ENCODE measurements around the gene CRYM. TPM values are rescaled to one million over a fixed set of nuclear protein-coding genes. Genes with fewer than 3 reads are reported as not detected.

CRYM gene
- total and polyA plus RNA-seq, 2 donors (not counting 3 experiments of a cell fraction or from before 2014, with no cell fraction given), result not detected

DNA sequence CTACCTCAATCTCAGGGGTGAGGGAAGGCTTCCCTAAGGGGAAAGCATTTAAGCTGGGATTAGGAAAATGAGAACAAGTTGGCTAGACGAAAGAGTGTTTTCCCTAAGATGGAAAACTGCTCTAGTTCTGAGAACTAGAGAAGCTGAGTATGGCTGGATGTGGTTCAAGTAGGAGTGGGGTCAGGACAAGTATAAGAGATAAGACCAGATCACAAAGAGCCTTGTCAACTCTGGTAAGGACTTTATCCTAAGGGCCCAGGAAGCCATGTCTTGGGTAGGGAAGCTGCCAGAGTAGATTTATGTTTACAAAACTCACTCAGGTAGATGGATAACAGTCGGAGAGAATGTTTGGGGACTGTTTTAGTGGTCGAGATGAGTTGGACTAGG is 42.9 kb downstream of the CRYM start:
- no peak overlapping the region for H3K27ac ChIP-seq (ENCODE audit: insufficient read depth, low read depth, low read length)
- dilution Hi-C loops (cut with MboI; ENCODE audit: extremely low pct_ligation_motif_present, low sequenced_read_pairs), result no loop called here
- H3K27me3 ChIP-seq (ENCODE audit: control insufficient read depth in 2 of 2, insufficient read depth in 2 of 2, low read length in 2 of 2), result peaks cover 0 to 3% of the 10 kb centered on the region in 2 experiments
- no peaks in the 10 kb centered on the region for H3K9me1 ChIP-seq (replicated peaks; ENCODE audit: control insufficient read depth, extremely low read depth, insufficient read depth, low read length)
- BruUV-seq (replicated peaks), result no TSS peak
- no peak overlapping the region for H3K4me2 ChIP-seq (ENCODE audit: insufficient read depth, low read length)
- H3K79me2 ChIP-seq (ENCODE audit: control insufficient read depth, insufficient read depth, low read length), result no peaks in the 10 kb centered on the region
- H3K36me3 ChIP-seq (ENCODE audit: control insufficient read depth in 2 of 2, extremely low read depth in 1 of 2, insufficient read depth in 2 of 2, low read length in 2 of 2), result no peaks in the 10 kb centered on the region
- POLR2A ChIA-PET, result no interaction called here
- intact Hi-C loops (cut with micrococcal nuclease), result no loop called here
- no peak for TF ChIP-seq GATA2 (IDR thresholded peaks at IDR 0.05; ENCODE audit: insufficient read depth, insufficient read length, low read depth, low read length)
- TF ChIP-seq EZH2 (IDR thresholded peaks at IDR 0.05; ENCODE audit: borderline replicate concordance, low read depth, low read length, severe bottlenecking), result no peak
- no peak for TF ChIP-seq MYC (IDR thresholded peaks at IDR 0.05; ENCODE audit: low read depth, low read length)
- no peak for TF ChIP-seq JUN (IDR thresholded peaks at IDR 0.05; ENCODE audit: borderline replicate concordance, insufficient read depth, insufficient read length, low read depth)
- TF ChIP-seq FOS (IDR thresholded peaks at IDR 0.05; ENCODE audit: borderline replicate concordance, insufficient read depth, low read length), result no peak
- TF ChIP-seq, protein P1, sequence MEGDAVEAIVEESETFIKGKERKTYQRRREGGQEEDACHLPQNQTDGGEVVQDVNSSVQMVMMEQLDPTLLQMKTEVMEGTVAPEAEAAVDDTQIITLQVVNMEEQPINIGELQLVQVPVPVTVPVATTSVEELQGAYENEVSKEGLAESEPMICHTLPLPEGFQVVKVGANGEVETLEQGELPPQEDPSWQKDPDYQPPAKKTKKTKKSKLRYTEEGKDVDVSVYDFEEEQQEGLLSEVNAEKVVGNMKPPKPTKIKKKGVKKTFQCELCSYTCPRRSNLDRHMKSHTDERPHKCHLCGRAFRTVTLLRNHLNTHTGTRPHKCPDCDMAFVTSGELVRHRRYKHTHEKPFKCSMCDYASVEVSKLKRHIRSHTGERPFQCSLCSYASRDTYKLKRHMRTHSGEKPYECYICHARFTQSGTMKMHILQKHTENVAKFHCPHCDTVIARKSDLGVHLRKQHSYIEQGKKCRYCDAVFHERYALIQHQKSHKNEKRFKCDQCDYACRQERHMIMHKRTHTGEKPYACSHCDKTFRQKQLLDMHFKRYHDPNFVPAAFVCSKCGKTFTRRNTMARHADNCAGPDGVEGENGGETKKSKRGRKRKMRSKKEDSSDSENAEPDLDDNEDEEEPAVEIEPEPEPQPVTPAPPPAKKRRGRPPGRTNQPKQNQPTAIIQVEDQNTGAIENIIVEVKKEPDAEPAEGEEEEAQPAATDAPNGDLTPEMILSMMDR (IDR thresholded peaks at IDR 0.05; ENCODE audit: extremely low read depth in 1 of 2, insufficient read depth in 1 of 2, low read depth in 1 of 2, low read length in 2 of 2), result no peak
- TF ChIP-seq, protein P2, sequence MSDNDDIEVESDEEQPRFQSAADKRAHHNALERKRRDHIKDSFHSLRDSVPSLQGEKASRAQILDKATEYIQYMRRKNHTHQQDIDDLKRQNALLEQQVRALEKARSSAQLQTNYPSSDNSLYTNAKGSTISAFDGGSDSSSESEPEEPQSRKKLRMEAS (IDR thresholded peaks at IDR 0.05; ENCODE audit: insufficient read depth, insufficient read length), result no peak
- no peak overlapping the region for H3K9ac ChIP-seq (replicated peaks; ENCODE audit: extremely low read depth, insufficient read depth, low read length)
- FAIRE-seq, result no peak
- no peaks in the 10 kb centered on the region for H4K20me1 ChIP-seq (replicated peaks; ENCODE audit: control insufficient read depth, extremely low read depth, insufficient read depth, low read length)
- no peaks in the 10 kb centered on the region for H3K4me1 ChIP-seq (ENCODE audit: control insufficient read depth, extremely low read depth, insufficient read depth, low read length)
- CTCF ChIA-PET, result interaction anchor here (0.6 kb wide), 1 partner anchor 26 kb away, joined by 3 read pairs; no protein-coding TSS in a partner anchor
- no peak for DNase-seq (ENCODE audit: low read depth, low spot score)
- H3K9me3 ChIP-seq (replicated peaks; ENCODE audit: control insufficient read depth, insufficient read depth, low read length), result no peaks in the 10 kb centered on the region
- no peak overlapping the region for H2AFZ ChIP-seq (ENCODE audit: low read depth, low read length)
- H3K4me3 ChIP-seq (replicated peaks in 1 of 3; ENCODE audit: insufficient read depth in 1 of 3, low read depth in 1 of 3, low read length in 3 of 3), result no peak overlapping the region

All from endothelial cell of umbilical vein (primary cell).